ENCODE measurements around the gene CLIP2.
"Not testable (repeated sequence)": the region's sequence is repeated elsewhere in the genome, so short reads cannot be mapped to it uniquely, and the experiment has no call there.

GRCh38 chr7:74393722-74394121 lies 104.5 kb downstream of the CLIP2 start:
- not testable (repeated sequence) for TF ChIP-seq TSHZ2 (CRISPR knock-in tag; IDR thresholded peaks at IDR 0.05); ARNTL (CRISPR knock-in tag; IDR thresholded peaks at IDR 0.05; ENCODE audit: borderline replicate concordance, low read depth); PATZ1 (CRISPR knock-in tag; IDR thresholded peaks at IDR 0.05; ENCODE audit: borderline replicate concordance)

Data from SK-N-SH treated with all-trans-retinoic acid at 6 μM for 48 hours (cell line).